SU-DHL-6 (cell line): Measurements from ENCODE around the gene OCEL1.

ENCODE experiments used
- H2AFZ ChIP-seq: fragments of 200-600 bp; sonication (generic); 2 replicates; pipeline ENCODE4 v1.6.1; 2014; ENCODE audit warnings: low read depth, mild to moderate bottlenecking, moderate library complexity, mixed read lengths, antibody characterized with exemption, low read length; ENCODE audit not compliant: severe bottlenecking
- H3F3A ChIP-seq: fragments of 200-600 bp; shearing (Covaris generic); 2 replicates; pipeline ENCODE4 v1.6.0; 2016; ENCODE audit warnings: antibody characterized with exemption, mild to moderate bottlenecking; ENCODE audit not compliant: insufficient read depth
- H3K27ac ChIP-seq: fragments of 200-600 bp; sonication (generic); 2 replicates; pipeline ENCODE4 v1.5.1; 2016; ENCODE audit warnings: low read depth, mild to moderate bottlenecking, low read length, moderate library complexity, mixed read lengths
- H3K27me3 ChIP-seq: fragments of 200-600 bp; sonication (generic), shearing (Covaris generic); 2 replicates; pipeline ENCODE4 v1.6.0; 2014; ENCODE audit warnings: mild to moderate bottlenecking, low read length
- H3K36me3 ChIP-seq: fragments of 200-600 bp; sonication (generic); 2 replicates; pipeline ENCODE4 v1.6.1; 2014; ENCODE audit warnings: mild to moderate bottlenecking, low read length, mixed read lengths
- H3K4me2 ChIP-seq: fragments of 300-600, 200-600 bp; shearing (Covaris generic), sonication (generic); 2 replicates; pipeline ENCODE4 v1.6.0; 2014; ENCODE audit warnings: low read length, low read depth, mild to moderate bottlenecking; ENCODE audit not compliant: poor library complexity, severe bottlenecking
- H3K4me3 ChIP-seq: fragments of 200-600 bp; sonication (generic); 2 replicates; pipeline ENCODE4 v1.5.1; 2014; ENCODE audit warnings: antibody characterized with exemption, low read length, mild to moderate bottlenecking, mixed read lengths; ENCODE audit not compliant: insufficient read depth, poor library complexity, severe bottlenecking
- H3K79me2 ChIP-seq: fragments of 200-600 bp; sonication (generic); 2 replicates; pipeline ENCODE4 v1.6.1; 2014; ENCODE audit warnings: mild to moderate bottlenecking, low read length, moderate library complexity; ENCODE audit not compliant: insufficient read depth
- H3K9ac ChIP-seq: fragments of 200-600 bp; sonication (generic); 2 replicates; pipeline ENCODE4 v1.7.0; 2014; ENCODE audit warnings: mild to moderate bottlenecking, low read length
- H3K9me2 ChIP-seq: fragments of 200-600 bp; sonication (generic); replicated peaks from 2 replicates; pipeline ENCODE4 v1.6.1; 2014; ENCODE audit warnings: low read length; ENCODE audit not compliant: insufficient read depth
- H3K9me3 ChIP-seq: fragments of 200-600 bp; sonication (generic); 2 replicates; pipeline ENCODE4 v1.6.1; 2014; ENCODE audit warnings: low read length, mixed read lengths; ENCODE audit not compliant: insufficient read depth
- H4K20me1 ChIP-seq: fragments of 200-600 bp; sonication (generic); 2 replicates; pipeline ENCODE4 v1.6.1; 2014; ENCODE audit warnings: low read depth, mild to moderate bottlenecking, antibody characterized with exemption, low read length, moderate library complexity, mixed read lengths
- CTCF ChIP-seq: fragments of 200-600 bp; sonication (generic); IDR thresholded peaks from one replicate; pipeline ENCODE4 v1.5.1; 2017; ENCODE audit warnings: antibody characterized with exemption, mild to moderate bottlenecking, low read length, moderate library complexity; ENCODE audit not compliant: insufficient read depth, poor library complexity, severe bottlenecking
- EZH2phosphoT487 ChIP-seq: fragments of 200-600 bp; sonication (generic), shearing (Covaris generic); conservative IDR thresholded peaks from 2 replicates; pipeline ENCODE4 v1.6.1; 2018; ENCODE audit warnings: mild to moderate bottlenecking, antibody characterized with exemption, low read length, moderate library complexity, mixed read lengths

The OCEL1 gene

GRCh38 chr19:17202249-17202648, 23.8 kb upstream of the OCEL1 start:
- Histone ChIP-seq H3K27ac (no peak overlapping the region), H3K4me3 (no peak overlapping the region), H3F3A (no peaks in the 10 kb centered on the region), H3K9me3 (no peaks in the 10 kb centered on the region), H4K20me1 (no peaks in the 10 kb centered on the region), H3K79me2 (no peaks in the 10 kb centered on the region), H3K27me3 (no peaks in the 10 kb centered on the region), H3K9me2 (no peaks in the 10 kb centered on the region), H3K9ac (no peak overlapping the region), H3K4me2 (no peak overlapping the region), H3K36me3 (no peaks in the 10 kb centered on the region), H2AFZ (no peak overlapping the region)
- no peak for TF ChIP-seq CTCF
- no peak for TF ChIP-seq EZH2phosphoT487

- no peaks in the 10 kb centered on the region for H3K36me3 ChIP-seq
- no peak overlapping the region for H3K9ac ChIP-seq
- H3K4me2 ChIP-seq: no peak overlapping the region
- no peaks in the 10 kb centered on the region for H3K9me3 ChIP-seq
- H3K27ac ChIP-seq: no peak overlapping the region
- TF ChIP-seq EZH2phosphoT487: no peak
- TF ChIP-seq CTCF: no peak
- no peaks in the 10 kb centered on the region for H3K27me3 ChIP-seq
- no peaks in the 10 kb centered on the region for H3K79me2 ChIP-seq
- H4K20me1 ChIP-seq: no peaks in the 10 kb centered on the region
- H2AFZ ChIP-seq: no peak overlapping the region
- no peaks in the 10 kb centered on the region for H3K9me2 ChIP-seq
- H3F3A ChIP-seq: no peaks in the 10 kb centered on the region
- no peak overlapping the region for H3K4me3 ChIP-seq
Measured at GRCh38 chr19:17202713-17203112, 23.3 kb upstream of the OCEL1 start.

- no peak overlapping the region for H2AFZ ChIP-seq
Measured at GRCh38 chr19:17205237-17206140, 20.5 kb upstream of the OCEL1 start.

More at GRCh38 chr19:17205237-17206140, 20.5 kb upstream of the OCEL1 start:
- TF ChIP-seq CTCF (peak; percentile 64), EZH2phosphoT487 (no peak)
- no peak overlapping the region for H3K4me3 ChIP-seq
- no peak overlapping the region for H3K9ac ChIP-seq
- no peaks in the 10 kb centered on the region for H3K9me3 ChIP-seq
- H3K27me3 ChIP-seq: no peaks in the 10 kb centered on the region
- H3K36me3 ChIP-seq: no peaks in the 10 kb centered on the region
- H3F3A ChIP-seq: no peaks in the 10 kb centered on the region
- no peak overlapping the region for H3K4me2 ChIP-seq
- no peaks in the 10 kb centered on the region for H4K20me1 ChIP-seq
- no peak overlapping the region for H3K27ac ChIP-seq
- no peaks in the 10 kb centered on the region for H3K79me2 ChIP-seq
- no peaks in the 10 kb centered on the region for H3K9me2 ChIP-seq
